ENCODE results near the gene ARHGEF17. TPM values are rescaled to one million over a fixed set of nuclear protein-coding genes. Genes with fewer than 3 reads are reported as not detected.

The ARHGEF17 gene
- total RNA-seq, 4 donors from 2014 or later, result 82.8 to 196 (median 122) TPM

GRCh38 chr11:73288192-73288872 is 19.7 kb upstream of the ARHGEF17 start:
- peaks cover 19 to 30% (median 25%) of the 10 kb centered on the region in 4 donors for H3K4me1 ChIP-seq
- H3K9me3 ChIP-seq, result no peaks in the 10 kb centered on the region
- intact Hi-C loops (cut with DNase I), result loop anchor here (2.0 to 5.0 kb wide), 2 partner anchors 104 to 456 kb away; no protein-coding TSS in a partner anchor
- no peak for DNase-seq (ENCODE audit: extremely low spot score)
- H3K27me3 ChIP-seq, result no peaks in the 10 kb centered on the region
- H3K4me3 ChIP-seq, result no peak overlapping the region
- WGBS, result 65% methylated on average over 4 of the region's 5 CpGs
- H3K36me3 ChIP-seq, result no peaks in the 10 kb centered on the region
- no peak for TF ChIP-seq POLR2AphosphoS5 (IDR thresholded peaks at IDR 0.05)
- TF ChIP-seq CTCF (IDR thresholded peaks at IDR 0.05), result no peak
- TF ChIP-seq EP300 (IDR thresholded peaks at IDR 0.05), result no peak
- no peak for TF ChIP-seq POLR2A (IDR thresholded peaks at IDR 0.05; ENCODE audit: low read depth)
- peak overlapping the region; percentile 24 to 51 (median 40) for H3K27ac ChIP-seq (replicated peaks in 1 of 4)

GRCh38 chr11:73288873-73289707 is 19.0 kb upstream of the ARHGEF17 start:
- TF ChIP-seq EP300 (IDR thresholded peaks at IDR 0.05) (no peak), CTCF (IDR thresholded peaks at IDR 0.05) (peak; percentile 80 to 93 (median 86))
- no peaks in the 10 kb centered on the region for H3K36me3 ChIP-seq
- intact Hi-C loops (cut with DNase I), result loop anchor here (2.0 to 5.0 kb wide), 2 partner anchors 104 to 457 kb away; no protein-coding TSS in a partner anchor
- no peaks in the 10 kb centered on the region for H3K9me3 ChIP-seq
- H3K27me3 ChIP-seq, result no peaks in the 10 kb centered on the region
- no peak for DNase-seq (ENCODE audit: extremely low spot score)
- H3K4me1 ChIP-seq, result peaks cover 19 to 30% (median 25%) of the 10 kb centered on the region in 4 donors
- H3K4me3 ChIP-seq, result peak overlapping the region; percentile 25 to 42 (median 30)
- 16% methylated on average over 13 of the region's 17 CpGs for WGBS
- peak overlapping the region; percentile 24 to 51 (median 40) for H3K27ac ChIP-seq (replicated peaks in 1 of 4)

- Histone ChIP-seq H3K36me3 (no peaks in the 10 kb centered on the region), H3K9me3 (no peaks in the 10 kb centered on the region), H3K27ac (replicated peaks in 1 of 4) (no peak overlapping the region), H3K4me3 (no peak overlapping the region), H3K27me3 (no peaks in the 10 kb centered on the region), H3K4me1 (peaks cover 24 to 37% (median 29%) of the 10 kb centered on the region in 4 donors)
- WGBS, result 98% methylated on average over 4 of the region's 4 CpGs
- intact Hi-C loops (cut with DNase I), result no loop called here
- no peak for DNase-seq (ENCODE audit: extremely low spot score)
- TF ChIP-seq POLR2AphosphoS5 (IDR thresholded peaks at IDR 0.05), result no peak
- TF ChIP-seq EP300 (IDR thresholded peaks at IDR 0.05), result no peak
- TF ChIP-seq POLR2A (IDR thresholded peaks at IDR 0.05; ENCODE audit: low read depth), result no peak
- no peak for TF ChIP-seq CTCF (IDR thresholded peaks at IDR 0.05)
Observed at GRCh38 chr11:73290536-73290935, 17.5 kb upstream of the ARHGEF17 start.

GRCh38 chr11:73291196-73291595 is 16.9 kb upstream of the ARHGEF17 start:
- no peak for DNase-seq (ENCODE audit: extremely low spot score)
- Histone ChIP-seq H3K4me1 (peaks cover 24 to 38% (median 31%) of the 10 kb centered on the region in 4 donors), H3K36me3 (no peaks in the 10 kb centered on the region), H3K9me3 (no peaks in the 10 kb centered on the region), H3K27me3 (no peaks in the 10 kb centered on the region), H3K27ac (replicated peaks in 1 of 4) (no peak overlapping the region), H3K4me3 (no peak overlapping the region)
- WGBS, result 100% methylated on average over 2 of the region's 3 CpGs
- intact Hi-C loops (cut with DNase I), result no loop called here
- TF ChIP-seq POLR2AphosphoS5 (IDR thresholded peaks at IDR 0.05), result no peak
- no peak for TF ChIP-seq CTCF (IDR thresholded peaks at IDR 0.05)
- no peak for TF ChIP-seq EP300 (IDR thresholded peaks at IDR 0.05)
- no peak for TF ChIP-seq POLR2A (IDR thresholded peaks at IDR 0.05; ENCODE audit: low read depth)

Data from esophagus muscularis mucosa (tissue), 4 donors.